ENCODE data around the gene ZFP69B.
"Not testable (repeated sequence)": the region's sequence is repeated elsewhere in the genome, so short reads cannot be mapped to it uniquely, and the experiment has no call there.

The ZFP69B gene

GRCh38 chr1:40435876-40436275 is 14.4 kb upstream of the ZFP69B start:
- no peak for DNase-seq (ENCODE audit: low read depth)

- DNase-seq (ENCODE audit: low read depth), result no peak
Measured at GRCh38 chr1:40438391-40439015, 11.8 kb upstream of the ZFP69B start.

- DNase-seq (ENCODE audit: low read depth), result no peak
Measured at GRCh38 chr1:40439247-40439646, 11.0 kb upstream of the ZFP69B start.

GRCh38 chr1:40450495-40451237 is 390 bp downstream of the ZFP69B start:
- DNase-seq (ENCODE audit: low read depth), result peak; percentile 79

- DNase-seq (ENCODE audit: low read depth), result no peak
Measured at GRCh38 chr1:40451238-40451585, 936 bp downstream of the ZFP69B start.

GRCh38 chr1:40454873-40455272 is 4.6 kb downstream of the ZFP69B start:
- no peak for DNase-seq (ENCODE audit: low read depth)

- DNase-seq (ENCODE audit: low read depth), result no peak
Measured at GRCh38 chr1:40462956-40463590, 12.8 kb downstream of the ZFP69B start.

- DNase-seq (ENCODE audit: low read depth), result no peak
Measured at GRCh38 chr1:40469327-40469726, 19.1 kb downstream of the ZFP69B start.

- DNase-seq (ENCODE audit: low read depth), result no peak
Measured at GRCh38 chr1:40475268-40475667, 25.0 kb downstream of the ZFP69B start.

GRCh38 chr1:40476924-40477677 is 26.8 kb downstream of the ZFP69B start, which contains the start of gene ZFP69:
TSS of gene ZFP69 (plus strand) at chr1:40477290. CDS start at chr1:40479362, 2,072 bp downstream.
- DNase-seq (ENCODE audit: low read depth), result peak; percentile 65

GRCh38 chr1:40477678-40478053 is 27.4 kb downstream of the ZFP69B start:
- peak; percentile 8 for DNase-seq (ENCODE audit: low read depth)

GRCh38 chr1:40478276-40478675 is 28.0 kb downstream of the ZFP69B start:
- no peak for DNase-seq (ENCODE audit: low read depth)

GRCh38 chr1:40479156-40479555 is 28.9 kb downstream of the ZFP69B start:
- no peak for DNase-seq (ENCODE audit: low read depth)

- DNase-seq (ENCODE audit: low read depth), result no peak
Measured at GRCh38 chr1:40495315-40495903, 45.1 kb downstream of the ZFP69B start.

- not testable (repeated sequence) for DNase-seq (ENCODE audit: low read depth)
Measured at GRCh38 chr1:40502651-40503050, 52.4 kb downstream of the ZFP69B start.

- DNase-seq (ENCODE audit: low read depth), result no peak
Measured at GRCh38 chr1:40507973-40508372, 57.7 kb downstream of the ZFP69B start.

- DNase-seq (ENCODE audit: low read depth), result peak; percentile 77
Measured at GRCh38 chr1:40508375-40509341, 58.4 kb downstream of the ZFP69B start, which contains the start of gene EXO5. TSS of gene EXO5 (plus strand) at chr1:40508767. CDS start at chr1:40514545, 5,778 bp downstream.
